Endothelial cell (in vitro differentiated cells): Measurements from ENCODE around the gene PHETA1. TPM values are rescaled to one million over a fixed set of nuclear protein-coding genes. Genes with fewer than 3 reads are reported as not detected.

Experiments
- DNase-seq: peaks from one replicate; pipeline ENCODE4 v3.0.0; 2021; ENCODE audit warnings: low spot score
- H3K27ac Mint-ChIP-seq: one replicate; pipeline ENCODE4 v1.8.0; 2021; ENCODE audit warnings: mixed read lengths, inconsistent platforms; ENCODE audit not compliant: unreplicated experiment
- H3K27me3 Mint-ChIP-seq: one replicate; pipeline ENCODE4 v1.8.0; 2021; ENCODE audit warnings: mild to moderate bottlenecking, moderate library complexity, mixed read lengths, inconsistent platforms; ENCODE audit not compliant: unreplicated experiment
- H3K36me3 Mint-ChIP-seq: one replicate; pipeline ENCODE4 v1.8.0; 2021; ENCODE audit warnings: mild to moderate bottlenecking, low read depth, mixed read lengths, inconsistent platforms; ENCODE audit not compliant: unreplicated experiment
- H3K4me1 Mint-ChIP-seq: one replicate; pipeline ENCODE4 v1.8.0; 2021; ENCODE audit warnings: mild to moderate bottlenecking, mixed read lengths, inconsistent platforms; ENCODE audit not compliant: unreplicated experiment
- H3K4me3 Mint-ChIP-seq: one replicate; pipeline ENCODE4 v1.8.0; 2021; ENCODE audit warnings: mild to moderate bottlenecking, mixed read lengths, inconsistent platforms; ENCODE audit not compliant: unreplicated experiment
- H3K9me3 Mint-ChIP-seq: one replicate; pipeline ENCODE4 v1.8.0; 2021; ENCODE audit warnings: mixed read lengths, inconsistent platforms; ENCODE audit not compliant: unreplicated experiment
- total RNA-seq: library from RNA; stranded (reverse); fragmentation: NEBNext Ultra II Directional; extraction: Animal tissue kit (Norgen Biotek cat#: 25700); gene quantifications from one replicate; pipeline ENCODE4 v1.2.1, GENCODE V29; 2021; ENCODE audit not compliant: unreplicated experiment
- TF ChIP-seq, protein P1 (sequence below): fragments of 200-600 bp; sonication (generic); IDR thresholded peaks from one replicate; pipeline ENCODE4 v1.5.0; 2021; ENCODE audit warnings: antibody characterized with exemption; ENCODE audit not compliant: unreplicated experiment

PHETA1 gene
- total RNA-seq, 1 donor from 2014 or later: 14.8 TPM

DNA sequence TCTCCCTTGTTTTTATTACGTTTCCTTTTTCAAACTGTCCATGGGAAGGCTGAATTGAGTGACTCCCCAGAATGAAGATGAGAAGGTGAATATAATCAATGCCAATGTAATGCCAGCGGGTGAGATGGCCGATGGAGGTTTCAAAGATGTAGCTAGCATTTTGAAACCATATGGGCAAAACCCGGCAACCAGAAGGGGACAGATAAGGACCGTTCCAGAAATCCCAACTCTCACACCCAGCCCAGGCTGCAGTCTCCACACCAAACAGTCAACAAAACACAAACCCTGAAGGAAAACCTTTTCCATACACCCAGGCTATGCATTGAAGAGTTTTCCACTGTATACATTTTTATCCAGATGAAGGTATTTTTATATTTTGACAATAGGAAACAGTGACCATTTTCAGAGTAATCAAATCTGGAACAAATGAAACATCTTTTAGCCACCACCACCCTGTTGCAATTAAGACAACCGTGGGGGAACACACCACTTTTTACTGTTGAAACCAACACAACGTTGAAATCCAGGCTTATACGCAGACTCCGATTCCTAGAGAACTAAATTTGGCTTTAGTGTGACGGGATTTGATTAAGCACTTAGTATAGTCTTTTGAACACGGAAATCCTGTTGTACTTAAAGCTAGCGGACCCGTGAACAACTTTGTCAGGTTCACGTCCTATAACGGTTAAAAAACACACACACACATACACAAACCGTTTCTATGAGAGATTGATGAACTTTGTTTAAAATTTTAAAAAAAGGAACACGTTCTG lies 19.0 kb downstream of the PHETA1 start:
- peak overlapping the region; percentile 25 for H3K4me3 Mint-ChIP-seq
- no peak for DNase-seq
- H3K36me3 Mint-ChIP-seq: peaks cover 10% of the 10 kb centered on the region
- H3K27me3 Mint-ChIP-seq: peaks cover 5% of the 10 kb centered on the region
- H3K9me3 Mint-ChIP-seq: no peaks in the 10 kb centered on the region
- TF ChIP-seq, protein P1, sequence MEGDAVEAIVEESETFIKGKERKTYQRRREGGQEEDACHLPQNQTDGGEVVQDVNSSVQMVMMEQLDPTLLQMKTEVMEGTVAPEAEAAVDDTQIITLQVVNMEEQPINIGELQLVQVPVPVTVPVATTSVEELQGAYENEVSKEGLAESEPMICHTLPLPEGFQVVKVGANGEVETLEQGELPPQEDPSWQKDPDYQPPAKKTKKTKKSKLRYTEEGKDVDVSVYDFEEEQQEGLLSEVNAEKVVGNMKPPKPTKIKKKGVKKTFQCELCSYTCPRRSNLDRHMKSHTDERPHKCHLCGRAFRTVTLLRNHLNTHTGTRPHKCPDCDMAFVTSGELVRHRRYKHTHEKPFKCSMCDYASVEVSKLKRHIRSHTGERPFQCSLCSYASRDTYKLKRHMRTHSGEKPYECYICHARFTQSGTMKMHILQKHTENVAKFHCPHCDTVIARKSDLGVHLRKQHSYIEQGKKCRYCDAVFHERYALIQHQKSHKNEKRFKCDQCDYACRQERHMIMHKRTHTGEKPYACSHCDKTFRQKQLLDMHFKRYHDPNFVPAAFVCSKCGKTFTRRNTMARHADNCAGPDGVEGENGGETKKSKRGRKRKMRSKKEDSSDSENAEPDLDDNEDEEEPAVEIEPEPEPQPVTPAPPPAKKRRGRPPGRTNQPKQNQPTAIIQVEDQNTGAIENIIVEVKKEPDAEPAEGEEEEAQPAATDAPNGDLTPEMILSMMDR: no peak
- no peak overlapping the region for H3K27ac Mint-ChIP-seq
- H3K4me1 Mint-ChIP-seq: no peaks in the 10 kb centered on the region

DNA sequence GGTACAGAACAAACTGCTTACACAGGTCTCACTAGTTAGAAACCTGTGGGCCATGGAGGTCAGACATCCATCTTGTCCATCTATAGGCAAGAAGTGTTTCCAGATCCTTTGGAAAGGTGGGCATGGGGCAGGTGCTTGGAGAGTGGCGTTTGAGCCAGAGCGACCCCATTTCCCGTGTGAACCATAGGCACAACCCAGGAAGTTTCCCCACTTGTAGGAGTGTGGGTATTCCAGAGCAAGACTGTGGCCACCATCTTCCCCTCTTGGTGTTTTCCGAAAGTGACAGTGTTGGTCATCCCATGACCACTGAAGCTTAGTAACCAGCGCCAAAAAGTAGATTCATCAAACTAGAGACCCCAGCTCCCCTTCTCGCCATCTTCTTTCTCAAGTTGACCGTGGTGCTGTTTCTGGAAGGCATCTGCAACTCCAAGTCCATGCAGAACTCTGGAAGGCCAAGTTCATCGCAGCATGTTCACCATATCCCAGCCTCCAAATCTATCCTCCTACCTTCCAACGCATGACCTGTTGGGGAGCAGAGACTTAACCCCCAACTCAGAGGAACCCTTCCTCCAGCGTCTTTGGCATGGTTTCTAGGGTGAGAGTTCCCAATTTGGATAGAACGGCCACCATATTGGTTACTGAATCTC lies 19.7 kb downstream of the PHETA1 start:
- no peak for DNase-seq
- TF ChIP-seq, protein P1: no peak
- no peaks in the 10 kb centered on the region for H3K9me3 Mint-ChIP-seq
- no peak overlapping the region for H3K27ac Mint-ChIP-seq
- no peaks in the 10 kb centered on the region for H3K4me1 Mint-ChIP-seq
- H3K4me3 Mint-ChIP-seq: no peak overlapping the region
- H3K27me3 Mint-ChIP-seq: peaks cover 5% of the 10 kb centered on the region
- peaks cover 10% of the 10 kb centered on the region for H3K36me3 Mint-ChIP-seq

DNA sequence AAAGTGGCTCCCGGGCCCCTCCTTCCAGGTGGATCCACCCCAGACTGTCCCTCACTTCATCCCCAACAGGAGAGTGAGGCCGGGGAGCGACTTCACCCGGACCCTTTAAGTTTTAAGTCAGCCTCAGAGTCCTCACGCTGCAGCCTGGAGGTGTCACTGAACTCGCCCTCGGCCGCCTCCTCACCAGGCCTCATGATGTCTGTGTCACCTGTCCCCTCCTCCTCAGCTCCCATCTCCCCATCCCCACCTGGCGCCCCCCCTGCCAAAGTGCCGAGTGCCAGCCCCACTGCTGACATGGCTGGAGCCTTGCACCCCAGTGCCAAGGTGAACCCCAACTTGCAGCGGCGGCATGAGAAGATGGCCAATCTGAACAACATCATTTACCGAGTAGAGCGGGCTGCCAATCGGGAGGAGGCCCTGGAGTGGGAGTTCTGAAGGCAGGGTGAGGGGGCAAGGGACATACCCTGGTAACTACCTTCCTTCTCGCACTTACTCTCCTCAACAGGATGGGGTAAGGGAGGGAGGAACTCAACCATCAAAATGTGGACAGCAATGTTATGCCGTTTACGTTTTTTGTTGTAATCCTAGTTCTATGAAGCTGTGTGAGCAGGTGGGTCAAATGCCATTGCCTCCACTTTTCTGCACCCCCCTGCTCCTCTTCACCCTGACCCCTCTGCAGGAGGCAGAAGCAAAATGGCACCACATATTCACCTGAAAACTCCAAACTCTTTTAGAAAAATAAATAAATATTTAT lies 20.8 kb downstream of the PHETA1 start:
- Mint-ChIP-seq H3K27ac (no peak overlapping the region), H3K27me3 (peaks cover 5% of the 10 kb centered on the region), H3K4me3 (no peak overlapping the region), H3K4me1 (no peaks in the 10 kb centered on the region), H3K9me3 (no peaks in the 10 kb centered on the region), H3K36me3 (peaks cover 10% of the 10 kb centered on the region)
- DNase-seq: no peak
- TF ChIP-seq, protein P1: no peak

- Mint-ChIP-seq H3K9me3 (no peaks in the 10 kb centered on the region), H3K27ac (no peak overlapping the region), H3K4me3 (no peak overlapping the region), H3K4me1 (peaks cover 5% of the 10 kb centered on the region), H3K27me3 (peaks cover 1% of the 10 kb centered on the region), H3K36me3 (peaks cover 10% of the 10 kb centered on the region)
- TF ChIP-seq, protein P1: no peak
- no peak for DNase-seq
Observed at GRCh38 chr12:111344254-111344875, 24.5 kb downstream of the PHETA1 start.
